GM21423 (cell line): ENCODE data around the gene SLC6A11.

Source experiments
- ATAC-seq: cut with Tn5 transposase; IDR thresholded peaks from one replicate; pipeline ENCODE4 v1.9.1; 2021; ENCODE audit warnings: mild to moderate bottlenecking, moderate library complexity; ENCODE audit not compliant: unreplicated experiment

The SLC6A11 gene

DNA sequence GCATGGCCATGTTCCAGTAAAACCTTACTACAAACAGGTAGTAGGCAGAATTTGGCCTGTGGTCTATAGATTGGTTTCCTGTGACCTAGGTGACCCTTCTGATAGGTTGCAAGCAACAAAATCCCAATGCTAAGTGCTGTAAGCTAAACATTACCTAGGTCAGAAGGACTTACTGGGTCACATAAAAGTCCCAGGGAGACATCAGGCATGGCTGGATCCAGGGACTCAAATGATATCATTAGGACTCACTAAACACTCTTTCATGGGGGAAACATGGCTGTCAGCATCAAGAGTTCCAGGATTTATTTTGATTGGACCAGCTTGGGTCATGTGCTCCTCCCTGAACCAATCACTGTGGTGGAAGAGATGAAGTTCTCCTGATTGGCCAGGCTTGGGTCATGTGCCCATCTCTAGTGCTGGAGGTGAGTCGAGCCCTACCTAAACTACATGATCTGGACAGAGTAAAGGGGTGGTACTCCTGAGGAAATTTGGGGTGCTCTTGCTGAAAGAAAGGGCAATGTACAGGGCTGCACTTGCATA is 159.7 kb downstream of the SLC6A11 start:
- no peak for ATAC-seq

DNA sequence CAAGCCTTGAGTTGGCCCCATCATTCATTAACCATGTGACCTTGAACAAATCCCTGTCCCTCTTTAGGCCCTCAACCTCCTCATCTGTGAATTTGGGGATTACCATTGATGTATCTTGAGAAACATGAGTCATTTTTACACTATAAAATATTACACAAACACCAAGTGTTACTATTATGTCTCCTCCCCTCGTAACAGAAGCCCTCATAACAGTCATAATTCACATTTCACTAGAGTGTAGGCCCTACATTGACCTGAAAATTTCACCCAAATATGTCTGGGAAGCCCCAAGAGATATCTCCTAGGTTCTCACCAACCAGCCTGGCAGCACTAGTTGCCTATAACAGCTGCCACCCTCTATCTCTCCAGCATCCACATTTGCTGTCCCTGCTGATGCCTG is 160.7 kb downstream of the SLC6A11 start:
- ATAC-seq = no peak

DNA sequence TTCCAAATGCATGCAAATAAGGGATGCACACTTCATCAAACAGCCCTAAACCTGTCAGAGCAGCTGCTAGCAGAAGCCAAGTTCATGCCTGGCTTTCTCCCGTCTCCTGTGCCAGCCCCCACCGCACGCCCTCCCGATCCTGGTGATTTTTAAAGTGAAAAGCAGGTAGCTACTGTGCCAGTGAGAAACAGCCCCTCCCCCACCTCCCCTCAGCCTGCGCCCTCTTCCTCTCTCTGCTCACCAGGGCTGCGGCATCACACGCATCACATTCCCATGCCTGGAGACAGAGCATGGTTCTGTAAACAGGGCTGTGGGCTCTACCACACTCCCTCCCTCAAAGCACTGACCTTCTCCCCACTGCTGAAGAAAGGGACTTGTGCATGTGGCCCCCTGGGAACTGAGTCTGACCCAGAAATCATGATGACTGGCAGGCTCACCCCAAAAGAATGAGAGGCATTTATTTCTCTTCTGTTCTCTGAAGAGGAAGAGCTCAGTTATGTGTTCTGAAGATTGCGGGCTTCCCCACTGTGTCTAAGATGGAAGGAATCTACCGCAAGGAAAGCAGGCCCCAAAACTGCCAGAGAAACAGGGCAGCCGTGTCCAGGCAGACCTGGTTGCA is 162.0 kb downstream of the SLC6A11 start:
- no peak for ATAC-seq

DNA sequence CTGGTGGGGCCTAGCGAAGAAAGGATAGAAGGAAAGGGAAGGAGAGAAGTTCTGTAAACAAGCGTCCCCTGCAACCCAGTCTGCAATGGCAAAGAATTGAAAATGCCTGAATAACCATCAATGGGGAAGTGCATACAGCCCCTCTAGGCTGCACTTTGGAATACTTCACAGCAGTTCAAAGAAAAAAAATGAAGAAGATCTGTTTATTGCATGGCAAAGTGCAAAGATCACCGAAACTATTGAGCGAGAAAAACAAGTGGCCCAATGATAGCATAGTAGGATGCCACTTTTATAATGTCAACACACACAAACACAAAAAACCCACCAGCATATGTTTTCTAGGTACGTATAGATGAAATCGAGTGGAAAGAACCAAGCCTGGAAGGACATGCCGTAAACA is 162.9 kb downstream of the SLC6A11 start:
- no peak for ATAC-seq

DNA sequence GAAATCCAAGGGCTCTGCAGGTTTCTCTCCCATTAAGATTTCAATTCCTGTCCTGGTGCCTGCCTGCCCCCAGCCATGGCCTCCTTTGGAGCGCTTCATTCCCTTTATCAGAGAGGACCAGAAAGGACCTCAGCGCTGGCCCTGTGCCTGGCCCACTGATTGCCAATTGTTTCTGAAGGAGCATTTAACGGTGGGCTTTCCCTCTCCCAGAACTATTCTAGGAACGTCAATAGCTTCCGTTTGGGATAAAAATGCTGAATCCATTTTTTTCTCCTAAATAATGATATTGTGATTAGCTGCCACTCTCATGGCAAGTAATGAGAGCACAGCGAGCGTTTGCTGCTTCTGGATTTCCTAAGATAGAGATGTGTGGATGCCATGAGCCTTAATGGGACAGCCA is 164.3 kb downstream of the SLC6A11 start:
- ATAC-seq = no peak

- ATAC-seq = no peak
Measured at GRCh38 chr3:10981031-10981430, 165.0 kb downstream of the SLC6A11 start.

DNA sequence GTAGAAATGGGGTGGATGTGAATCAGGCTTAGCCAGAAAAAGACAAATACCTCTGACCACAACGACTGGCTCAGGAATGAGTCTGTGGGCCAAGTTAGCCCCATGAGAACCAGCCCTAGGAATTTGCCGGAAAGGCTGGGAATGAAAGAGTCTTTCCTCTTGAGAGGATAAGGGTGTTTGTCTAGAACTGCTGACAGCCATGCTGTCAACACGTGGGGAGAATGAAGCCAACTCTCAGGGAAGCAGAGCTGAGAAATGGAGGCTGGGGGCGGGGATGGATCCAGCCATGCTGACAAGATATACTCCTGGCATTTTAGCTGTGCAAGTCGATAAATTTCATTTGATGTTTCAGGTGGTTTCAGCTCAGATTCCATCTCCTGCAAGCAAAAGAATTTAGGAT is 165.9 kb downstream of the SLC6A11 start:
- no peak for ATAC-seq

DNA sequence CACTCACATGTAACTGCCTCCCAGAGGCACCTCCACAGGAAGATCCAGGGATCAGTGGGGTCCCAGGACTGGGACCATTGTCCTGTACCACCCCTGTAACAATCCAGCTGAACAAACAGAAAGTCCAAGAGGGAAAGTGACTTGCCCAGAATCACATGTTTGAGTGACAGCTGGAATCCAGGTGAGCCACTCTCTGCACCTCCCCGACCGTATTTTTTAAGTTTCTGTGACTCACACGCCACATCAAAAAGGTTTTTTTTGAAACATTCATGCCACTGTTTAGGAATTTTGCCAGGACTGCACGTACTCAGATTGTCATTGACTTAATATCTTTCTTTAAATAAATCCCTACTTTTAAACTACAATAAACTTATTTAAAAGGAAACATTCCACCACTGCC is 166.8 kb downstream of the SLC6A11 start:
- no peak for ATAC-seq

- no peak for ATAC-seq
Measured at GRCh38 chr3:10983219-10983916, 167.3 kb downstream of the SLC6A11 start.

DNA sequence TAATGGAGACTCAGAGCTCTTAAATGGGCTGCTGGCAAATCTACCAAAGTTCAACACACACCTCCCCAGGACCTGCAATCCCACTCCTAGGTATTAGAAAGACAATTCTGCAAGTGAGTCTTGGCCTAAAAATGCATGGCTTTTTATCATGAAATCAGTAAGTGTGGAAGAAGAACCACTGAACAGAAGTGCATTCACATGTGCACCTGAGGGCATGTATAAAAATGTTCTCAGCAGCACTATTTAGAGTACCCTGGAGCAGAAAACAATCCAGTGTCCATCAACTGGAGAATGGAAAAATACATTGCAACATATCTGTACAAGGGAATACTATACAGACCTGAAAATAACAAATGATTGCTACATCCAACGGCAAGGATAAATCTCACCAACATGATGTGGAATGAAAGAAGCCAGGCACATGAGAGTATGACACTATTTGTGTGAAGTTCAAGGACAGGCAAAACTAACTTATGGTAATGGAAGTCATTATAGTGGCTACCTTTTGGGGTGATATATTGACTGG is 168.4 kb downstream of the SLC6A11 start:
- no peak for ATAC-seq

DNA sequence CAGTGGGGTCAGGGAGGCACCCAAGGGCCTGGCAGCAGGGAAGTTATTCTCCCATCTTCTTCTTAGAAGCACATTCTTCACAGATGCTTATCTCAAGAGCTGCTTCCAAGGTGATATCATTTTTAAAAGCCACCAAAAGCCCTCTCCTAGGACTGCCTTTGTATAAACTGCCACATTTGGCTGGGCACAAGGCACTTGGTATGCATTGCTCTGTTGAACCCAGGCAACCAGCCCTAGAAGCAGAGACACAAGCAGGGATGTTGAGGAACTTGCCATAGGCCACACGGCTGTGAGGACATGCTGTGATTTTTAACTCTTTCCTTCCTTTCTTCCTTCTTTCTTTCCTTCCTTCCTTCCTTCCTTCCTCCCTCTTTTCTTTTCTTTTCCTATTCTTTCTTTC is 169.2 kb downstream of the SLC6A11 start:
- no peak for ATAC-seq

DNA sequence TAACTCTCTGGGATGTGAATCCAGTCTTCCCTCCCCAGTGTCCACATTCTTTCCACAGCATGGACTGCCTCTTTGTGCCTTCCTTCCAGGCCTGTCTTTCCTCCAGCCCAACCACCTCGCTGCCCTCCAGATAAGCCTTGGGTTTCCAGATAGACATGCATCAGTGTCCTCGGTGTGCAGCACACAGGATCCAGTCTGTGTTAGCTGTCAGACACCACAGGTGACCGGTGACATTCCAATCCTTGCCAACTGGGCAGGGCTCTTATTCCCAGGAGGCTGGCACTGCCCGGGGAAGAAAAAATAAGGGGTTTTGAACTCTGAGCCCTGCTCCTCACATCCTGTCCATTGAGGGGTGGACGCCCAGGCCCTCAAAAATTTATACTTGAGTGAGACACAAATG is 170.6 kb downstream of the SLC6A11 start:
- no peak for ATAC-seq

DNA sequence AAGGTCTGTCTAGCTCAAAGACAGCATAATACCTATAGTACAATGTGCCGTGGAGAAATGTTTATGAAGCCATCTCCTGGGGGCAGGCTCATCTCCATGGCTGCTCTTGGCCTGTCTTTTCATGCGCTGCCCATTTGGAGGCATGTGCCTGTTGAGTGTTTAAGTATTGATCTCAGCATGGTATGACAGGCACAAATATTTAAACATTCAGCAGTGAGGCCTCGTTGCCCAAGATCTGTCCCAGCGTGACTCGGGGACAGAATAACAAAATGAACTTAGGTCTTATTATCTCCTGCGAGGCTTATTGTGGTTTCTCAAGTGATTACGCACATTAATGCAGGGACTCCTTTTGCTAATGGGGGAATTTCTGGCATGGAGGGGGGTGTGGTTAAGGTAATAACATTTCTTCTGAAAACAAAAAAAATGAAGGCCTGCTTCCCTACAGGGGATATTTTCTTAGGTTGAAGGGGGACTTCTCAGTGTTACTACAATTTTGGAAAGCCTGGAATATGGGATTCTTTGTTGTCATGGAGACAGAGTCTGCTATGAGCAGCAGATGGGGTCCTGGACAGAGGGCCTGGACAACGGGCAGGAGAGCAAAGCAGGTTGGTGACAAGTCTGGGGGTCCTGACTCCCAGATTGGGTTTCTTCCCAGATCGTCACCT is 172.1 kb downstream of the SLC6A11 start:
- no peak for ATAC-seq

GRCh38 chr3:10988991-10989484 is 173.0 kb downstream of the SLC6A11 start:
- ATAC-seq = no peak
